ENCODE data around the gene DSTYK.
A peak's percentile ranks its signal among the peaks of the same experiment; 100 is the strongest.

DSTYK gene, protein sequence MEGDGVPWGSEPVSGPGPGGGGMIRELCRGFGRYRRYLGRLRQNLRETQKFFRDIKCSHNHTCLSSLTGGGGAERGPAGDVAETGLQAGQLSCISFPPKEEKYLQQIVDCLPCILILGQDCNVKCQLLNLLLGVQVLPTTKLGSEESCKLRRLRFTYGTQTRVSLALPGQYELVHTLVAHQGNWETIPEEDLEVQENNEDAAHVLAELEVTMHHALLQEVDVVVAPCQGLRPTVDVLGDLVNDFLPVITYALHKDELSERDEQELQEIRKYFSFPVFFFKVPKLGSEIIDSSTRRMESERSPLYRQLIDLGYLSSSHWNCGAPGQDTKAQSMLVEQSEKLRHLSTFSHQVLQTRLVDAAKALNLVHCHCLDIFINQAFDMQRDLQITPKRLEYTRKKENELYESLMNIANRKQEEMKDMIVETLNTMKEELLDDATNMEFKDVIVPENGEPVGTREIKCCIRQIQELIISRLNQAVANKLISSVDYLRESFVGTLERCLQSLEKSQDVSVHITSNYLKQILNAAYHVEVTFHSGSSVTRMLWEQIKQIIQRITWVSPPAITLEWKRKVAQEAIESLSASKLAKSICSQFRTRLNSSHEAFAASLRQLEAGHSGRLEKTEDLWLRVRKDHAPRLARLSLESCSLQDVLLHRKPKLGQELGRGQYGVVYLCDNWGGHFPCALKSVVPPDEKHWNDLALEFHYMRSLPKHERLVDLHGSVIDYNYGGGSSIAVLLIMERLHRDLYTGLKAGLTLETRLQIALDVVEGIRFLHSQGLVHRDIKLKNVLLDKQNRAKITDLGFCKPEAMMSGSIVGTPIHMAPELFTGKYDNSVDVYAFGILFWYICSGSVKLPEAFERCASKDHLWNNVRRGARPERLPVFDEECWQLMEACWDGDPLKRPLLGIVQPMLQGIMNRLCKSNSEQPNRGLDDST

DNA sequence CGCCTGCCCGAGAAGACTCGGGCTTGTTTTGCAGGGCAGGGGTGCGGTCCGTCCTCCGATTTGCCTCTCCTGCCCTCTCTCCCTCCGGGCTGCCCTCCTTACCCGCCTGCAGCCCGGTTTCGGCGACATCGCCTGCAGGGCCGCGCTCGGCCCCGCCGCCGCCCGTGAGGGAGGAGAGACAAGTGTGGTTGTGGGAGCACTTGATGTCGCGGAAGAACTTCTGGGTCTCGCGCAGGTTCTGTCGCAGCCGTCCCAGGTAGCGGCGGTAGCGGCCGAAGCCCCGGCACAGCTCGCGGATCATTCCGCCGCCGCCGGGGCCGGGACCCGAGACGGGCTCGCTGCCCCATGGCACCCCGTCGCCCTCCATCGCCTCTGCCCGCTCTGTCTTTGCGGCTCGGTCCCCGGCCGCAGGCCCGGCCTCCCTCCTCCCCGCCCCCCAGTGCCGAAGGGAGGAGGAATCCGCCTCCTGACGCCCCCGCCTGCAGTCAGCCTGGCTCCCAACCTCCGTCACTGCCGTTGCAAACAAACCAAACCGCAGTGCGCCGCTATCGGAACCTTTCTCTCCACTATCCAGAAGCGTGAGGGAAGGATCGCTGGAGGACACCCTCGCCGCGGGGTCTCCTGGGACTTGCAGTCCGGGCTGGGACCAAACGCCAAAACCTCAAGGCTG is at the start of gene DSTYK:
Gene DSTYK (minus strand): TSS at position 534 of the 670 bp plus-strand sequence. CDS start 167 bp downstream, at position 367.
- peak within 1 kb of the TSS; percentile 61; the same call in 1 of the 2 replicates for H3K27ac ChIP-seq (ENCODE audit: low read depth, low read length)
- peak within 1 kb of the TSS; percentile 94 for H3K4me3 ChIP-seq (ENCODE audit: low read depth, low read length)
- no peaks in the 10 kb centered on the region for H3K9me3 ChIP-seq (ENCODE audit: control insufficient read depth, insufficient read depth, low read depth, low read length)
- no peaks in the 10 kb centered on the region for H3K36me3 ChIP-seq (ENCODE audit: control insufficient read depth, insufficient read depth, low read length)
- no peaks in the 10 kb centered on the region for H3K27me3 ChIP-seq (ENCODE audit: control insufficient read depth, insufficient read depth, low read length)
- H3K4me1 ChIP-seq (ENCODE audit: control insufficient read depth, insufficient read depth, low read length), result no peaks in the 10 kb centered on the region
- H3K9ac ChIP-seq (ENCODE audit: low read length), result peak within 1 kb of the TSS; percentile 62

DNA sequence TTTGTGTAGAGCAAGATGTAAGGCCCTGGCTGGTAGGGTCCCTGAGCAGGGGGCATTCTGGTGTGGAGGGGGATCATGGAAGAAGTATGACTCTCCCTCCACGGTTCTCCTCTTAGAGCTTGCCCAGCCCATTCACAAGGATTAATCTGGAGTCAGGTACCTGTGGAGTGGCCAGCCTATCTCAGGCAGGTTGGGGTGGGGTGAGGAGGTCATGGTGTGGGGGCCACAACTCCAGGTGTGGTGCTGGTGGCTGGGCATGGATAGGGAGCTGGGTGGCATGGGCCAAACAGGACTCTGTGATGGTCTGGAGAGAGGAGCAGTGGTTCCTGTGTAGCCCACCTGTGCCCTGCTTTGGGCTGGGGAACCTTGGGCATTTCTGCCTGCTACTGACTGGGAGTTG is 48.5 kb upstream of the DSTYK start:
- H3K27ac ChIP-seq (ENCODE audit: low read depth, low read length), result no peak overlapping the region
- no peak overlapping the region for H3K4me3 ChIP-seq (ENCODE audit: low read depth, low read length)
- H3K27me3 ChIP-seq (ENCODE audit: control insufficient read depth, insufficient read depth, low read length), result no peaks in the 10 kb centered on the region
- H3K9me3 ChIP-seq (ENCODE audit: control insufficient read depth, insufficient read depth, low read depth, low read length), result no peaks in the 10 kb centered on the region
- no peaks in the 10 kb centered on the region for H3K36me3 ChIP-seq (ENCODE audit: control insufficient read depth, insufficient read depth, low read length)
- no peak overlapping the region for H3K9ac ChIP-seq (ENCODE audit: low read length)
- H3K4me1 ChIP-seq (ENCODE audit: control insufficient read depth, insufficient read depth, low read length), result peaks cover 36% of the 10 kb centered on the region

DNA sequence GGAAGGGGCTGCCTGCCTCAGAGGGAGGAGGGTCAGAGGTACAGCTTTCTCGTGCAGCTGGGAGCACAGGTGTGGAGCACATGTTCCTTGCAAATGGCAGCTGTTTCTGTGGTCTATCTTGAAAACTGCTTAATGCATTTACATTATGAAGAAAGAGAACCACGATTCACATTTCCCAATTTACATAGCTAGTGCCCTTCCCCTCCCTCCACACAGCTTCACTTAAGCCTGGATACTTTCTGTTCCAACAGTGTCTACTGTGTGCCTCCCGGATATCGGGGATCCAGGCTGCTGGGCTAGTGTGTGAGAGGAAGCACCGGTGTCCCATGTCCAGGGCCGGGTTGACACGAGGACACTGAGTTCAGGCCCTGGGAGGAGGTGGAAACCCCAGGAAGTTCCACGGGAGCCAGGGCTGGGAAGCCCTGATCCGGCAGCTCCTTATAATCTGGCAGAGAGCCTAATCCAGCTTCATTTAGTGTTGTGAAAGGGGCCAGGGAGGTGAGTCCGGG is 47.9 kb upstream of the DSTYK start:
- Histone ChIP-seq H3K4me3 (ENCODE audit: low read depth, low read length) (no peak overlapping the region), H3K27me3 (ENCODE audit: control insufficient read depth, insufficient read depth, low read length) (no peaks in the 10 kb centered on the region), H3K9ac (ENCODE audit: low read length) (no peak overlapping the region), H3K27ac (ENCODE audit: low read depth, low read length) (peak overlapping the region; percentile 19; the same call in 1 of the 2 replicates), H3K4me1 (ENCODE audit: control insufficient read depth, insufficient read depth, low read length) (peaks cover 36% of the 10 kb centered on the region), H3K36me3 (ENCODE audit: control insufficient read depth, insufficient read depth, low read length) (no peaks in the 10 kb centered on the region), H3K9me3 (ENCODE audit: control insufficient read depth, insufficient read depth, low read depth, low read length) (no peaks in the 10 kb centered on the region)

DNA sequence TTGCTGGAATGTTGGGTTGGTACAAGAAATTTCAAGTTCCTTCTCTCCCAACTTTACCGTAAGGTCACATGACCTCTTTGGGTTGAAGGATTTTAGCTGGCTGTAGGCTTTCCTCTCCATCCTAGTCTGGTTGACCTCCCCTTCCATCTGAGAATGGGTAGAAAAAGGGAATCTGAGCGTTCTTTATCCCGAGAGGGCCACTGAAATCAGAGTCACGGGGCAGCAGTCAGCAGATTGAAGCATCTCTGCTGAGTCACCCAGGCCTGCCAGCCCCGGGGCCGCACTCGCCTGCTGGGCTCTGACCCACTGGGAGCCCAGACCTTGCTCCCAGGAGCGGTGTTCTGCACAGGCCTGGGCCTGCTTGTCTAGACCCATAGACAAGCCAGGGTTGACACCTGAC is 47.2 kb upstream of the DSTYK start:
- H3K9me3 ChIP-seq (ENCODE audit: control insufficient read depth, insufficient read depth, low read depth, low read length), result no peaks in the 10 kb centered on the region
- H3K27me3 ChIP-seq (ENCODE audit: control insufficient read depth, insufficient read depth, low read length), result no peaks in the 10 kb centered on the region
- no peak overlapping the region for H3K4me3 ChIP-seq (ENCODE audit: low read depth, low read length)
- H3K36me3 ChIP-seq (ENCODE audit: control insufficient read depth, insufficient read depth, low read length), result no peaks in the 10 kb centered on the region
- H3K9ac ChIP-seq (ENCODE audit: low read length), result peak overlapping the region; percentile 17
- H3K27ac ChIP-seq (ENCODE audit: low read depth, low read length), result peak overlapping the region; percentile 19; the same call in 1 of the 2 replicates
- peaks cover 36% of the 10 kb centered on the region for H3K4me1 ChIP-seq (ENCODE audit: control insufficient read depth, insufficient read depth, low read length)

DNA sequence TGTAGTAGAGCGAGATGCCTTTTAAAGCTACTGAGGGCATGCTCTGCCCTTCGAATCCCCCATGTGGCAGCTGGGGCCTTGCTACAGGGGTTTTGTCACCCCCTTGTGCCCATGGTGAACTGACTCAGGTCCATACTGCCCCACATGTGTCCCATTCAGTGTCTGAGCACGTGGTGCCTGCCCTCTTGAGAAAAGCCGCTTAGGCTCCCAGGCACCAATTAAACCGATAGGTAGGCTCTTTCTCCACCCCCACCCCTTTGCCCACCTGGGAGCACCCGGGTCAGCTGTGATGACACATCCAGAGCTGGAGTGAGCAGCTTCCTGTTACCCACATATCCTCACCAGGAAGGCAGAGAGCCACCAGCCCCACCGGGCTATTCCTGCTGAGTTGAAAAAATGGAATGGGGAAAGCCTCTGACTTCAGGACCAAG is 46.8 kb upstream of the DSTYK start:
- peaks cover 36% of the 10 kb centered on the region for H3K4me1 ChIP-seq (ENCODE audit: control insufficient read depth, insufficient read depth, low read length)
- no peaks in the 10 kb centered on the region for H3K9me3 ChIP-seq (ENCODE audit: control insufficient read depth, insufficient read depth, low read depth, low read length)
- no peak overlapping the region for H3K27ac ChIP-seq (ENCODE audit: low read depth, low read length)
- H3K36me3 ChIP-seq (ENCODE audit: control insufficient read depth, insufficient read depth, low read length), result no peaks in the 10 kb centered on the region
- no peak overlapping the region for H3K4me3 ChIP-seq (ENCODE audit: low read depth, low read length)
- H3K27me3 ChIP-seq (ENCODE audit: control insufficient read depth, insufficient read depth, low read length), result no peaks in the 10 kb centered on the region
- peak overlapping the region; percentile 17 for H3K9ac ChIP-seq (ENCODE audit: low read length)

DNA sequence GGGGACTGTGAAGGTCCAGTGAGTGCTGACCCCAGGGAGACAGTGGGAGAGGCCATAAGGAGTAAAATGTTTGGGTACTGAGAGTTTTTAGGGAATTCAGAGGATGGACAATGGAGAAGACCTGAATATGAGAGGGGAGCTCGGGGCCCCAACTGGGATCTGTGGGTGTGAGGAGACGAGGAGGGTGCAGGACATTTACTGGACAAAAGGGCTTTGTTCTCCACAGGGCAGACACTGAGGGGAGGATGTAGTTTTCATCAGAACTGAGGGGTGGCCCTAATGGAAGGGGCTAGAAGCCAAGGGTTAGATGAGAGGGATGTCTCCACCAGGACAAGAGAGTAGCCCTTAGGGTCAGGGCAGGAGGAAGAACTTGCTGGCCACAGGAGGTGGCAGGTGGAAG is 46.2 kb upstream of the DSTYK start:
- H3K27ac ChIP-seq (ENCODE audit: low read depth, low read length), result no peak overlapping the region
- no peaks in the 10 kb centered on the region for H3K27me3 ChIP-seq (ENCODE audit: control insufficient read depth, insufficient read depth, low read length)
- H3K36me3 ChIP-seq (ENCODE audit: control insufficient read depth, insufficient read depth, low read length), result no peaks in the 10 kb centered on the region
- no peaks in the 10 kb centered on the region for H3K9me3 ChIP-seq (ENCODE audit: control insufficient read depth, insufficient read depth, low read depth, low read length)
- peak overlapping the region; percentile 11 for H3K9ac ChIP-seq (ENCODE audit: low read length)
- peaks cover 32% of the 10 kb centered on the region for H3K4me1 ChIP-seq (ENCODE audit: control insufficient read depth, insufficient read depth, low read length)
- no peak overlapping the region for H3K4me3 ChIP-seq (ENCODE audit: low read depth, low read length)

DNA sequence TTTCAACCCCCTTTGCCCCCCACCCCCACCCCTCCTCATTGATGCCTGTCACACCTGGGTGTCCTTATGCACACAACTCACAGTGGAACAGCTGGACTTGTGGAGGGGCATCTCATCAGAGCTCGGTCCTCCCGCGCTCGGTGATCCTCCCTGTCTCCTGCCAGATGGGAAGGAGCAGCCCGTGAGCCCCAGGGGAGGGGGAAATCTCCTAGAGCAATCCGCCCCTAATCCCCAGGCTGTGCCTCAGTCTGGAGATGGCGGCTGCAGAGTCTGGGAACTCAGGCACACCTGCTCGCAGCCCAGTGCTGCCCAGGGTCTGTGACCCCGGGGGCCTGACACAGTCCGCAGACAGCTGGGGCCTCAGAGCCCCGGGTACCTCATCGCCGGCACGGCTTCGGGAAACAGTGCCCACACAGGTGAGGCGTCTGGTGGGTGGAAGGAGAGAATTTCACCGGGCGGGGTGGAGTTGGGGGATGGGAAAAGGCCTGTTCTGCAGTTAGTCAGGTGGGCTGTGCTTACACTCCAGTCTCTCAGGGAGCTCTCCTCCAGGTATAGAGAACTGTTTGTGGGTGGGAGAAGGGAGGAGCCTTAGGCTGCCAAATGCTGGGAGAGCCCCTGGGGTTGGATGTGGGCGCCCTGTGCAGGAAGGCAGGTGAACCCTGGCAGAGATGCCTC is 45.6 kb upstream of the DSTYK start:
- H3K36me3 ChIP-seq (ENCODE audit: control insufficient read depth, insufficient read depth, low read length), result no peaks in the 10 kb centered on the region
- no peaks in the 10 kb centered on the region for H3K27me3 ChIP-seq (ENCODE audit: control insufficient read depth, insufficient read depth, low read length)
- no peak overlapping the region for H3K4me3 ChIP-seq (ENCODE audit: low read depth, low read length)
- H3K9ac ChIP-seq (ENCODE audit: low read length), result no peak overlapping the region
- H3K27ac ChIP-seq (ENCODE audit: low read depth, low read length), result no peak overlapping the region
- no peaks in the 10 kb centered on the region for H3K9me3 ChIP-seq (ENCODE audit: control insufficient read depth, insufficient read depth, low read depth, low read length)
- peaks cover 25% of the 10 kb centered on the region for H3K4me1 ChIP-seq (ENCODE audit: control insufficient read depth, insufficient read depth, low read length)

DNA sequence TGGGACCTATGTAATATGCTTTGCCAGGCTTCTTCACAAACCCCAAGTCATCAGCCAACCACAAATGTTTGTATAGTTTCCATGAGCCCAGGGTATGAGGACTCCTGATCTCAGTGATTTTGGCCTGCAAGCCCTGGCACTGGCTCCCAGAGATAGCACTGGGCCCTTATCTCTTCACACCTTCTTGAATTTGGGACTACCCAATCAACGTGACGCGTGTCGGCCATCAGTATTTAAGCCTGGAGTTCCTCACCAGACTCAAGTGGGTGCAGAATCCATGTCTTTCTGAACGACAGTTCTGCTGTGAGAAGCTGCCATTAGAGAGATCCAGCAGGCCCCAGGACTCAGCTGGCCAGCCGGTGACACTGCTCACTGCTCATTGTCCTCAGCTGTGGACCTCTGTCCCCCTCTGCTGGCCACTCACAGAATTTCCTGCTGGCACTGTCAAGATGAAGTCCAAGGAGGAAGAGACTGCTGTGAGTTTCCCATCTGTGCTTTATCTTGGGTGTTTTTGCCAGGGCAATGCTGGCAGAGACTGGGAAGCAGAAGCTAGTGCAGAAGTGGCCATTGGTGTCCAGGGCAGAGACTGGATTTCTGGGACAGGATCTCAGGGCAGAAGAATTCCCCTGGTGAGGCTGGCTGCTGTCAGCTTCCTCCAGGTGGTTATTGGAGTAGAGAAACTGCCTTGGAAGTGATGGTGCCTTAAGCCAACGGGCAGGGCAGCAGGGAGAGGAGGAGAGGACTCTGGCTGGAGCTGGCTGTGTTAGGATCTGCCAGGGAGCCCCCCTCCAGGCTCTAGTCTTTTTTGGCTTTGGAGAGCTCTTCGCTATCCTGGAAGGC is 44.7 kb upstream of the DSTYK start:
- H3K27ac ChIP-seq (ENCODE audit: low read depth, low read length), result no peak overlapping the region
- no peaks in the 10 kb centered on the region for H3K27me3 ChIP-seq (ENCODE audit: control insufficient read depth, insufficient read depth, low read length)
- H3K4me1 ChIP-seq (ENCODE audit: control insufficient read depth, insufficient read depth, low read length), result peaks cover 16% of the 10 kb centered on the region
- H3K9ac ChIP-seq (ENCODE audit: low read length), result no peak overlapping the region
- H3K4me3 ChIP-seq (ENCODE audit: low read depth, low read length), result no peak overlapping the region
- no peaks in the 10 kb centered on the region for H3K36me3 ChIP-seq (ENCODE audit: control insufficient read depth, insufficient read depth, low read length)
- H3K9me3 ChIP-seq (ENCODE audit: control insufficient read depth, insufficient read depth, low read depth, low read length), result no peaks in the 10 kb centered on the region

DNA sequence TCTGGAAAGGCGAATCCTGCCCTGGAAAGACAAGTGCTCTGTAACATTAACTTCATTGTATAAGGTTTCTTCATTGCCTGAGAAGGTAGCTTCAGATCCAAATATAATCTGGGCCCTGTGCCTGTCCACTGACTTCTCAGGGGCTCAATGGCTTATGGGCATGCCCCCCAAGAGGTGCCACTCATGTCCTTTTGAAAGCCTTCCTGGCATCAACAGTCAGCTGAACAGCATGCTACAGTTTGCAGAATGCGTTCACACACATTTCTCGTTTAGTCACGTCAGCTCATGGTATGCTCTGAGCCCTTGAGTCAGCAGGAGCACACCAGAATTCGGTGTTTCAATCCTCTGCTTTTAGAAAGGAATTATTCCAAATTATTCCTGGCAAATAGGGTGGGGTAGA is 40.1 kb upstream of the DSTYK start:
- no peaks in the 10 kb centered on the region for H3K27me3 ChIP-seq (ENCODE audit: control insufficient read depth, insufficient read depth, low read length)
- H3K9ac ChIP-seq (ENCODE audit: low read length), result no peak overlapping the region
- H3K9me3 ChIP-seq (ENCODE audit: control insufficient read depth, insufficient read depth, low read depth, low read length), result no peaks in the 10 kb centered on the region
- no peak overlapping the region for H3K27ac ChIP-seq (ENCODE audit: low read depth, low read length)
- H3K4me3 ChIP-seq (ENCODE audit: low read depth, low read length), result no peak overlapping the region
- peaks cover 13% of the 10 kb centered on the region for H3K4me1 ChIP-seq (ENCODE audit: control insufficient read depth, insufficient read depth, low read length)
- H3K36me3 ChIP-seq (ENCODE audit: control insufficient read depth, insufficient read depth, low read length), result no peaks in the 10 kb centered on the region
